ENCODE measurements around the gene NDRG3. TPM values are rescaled to one million over a fixed set of nuclear protein-coding genes. Genes with fewer than 3 reads are reported as not detected.

Gene NDRG3
- polyA plus RNA-seq, 1 of the 3 experiments (the other 2 are of a cell fraction) = 20.5 TPM

GRCh38 chr20:36786663-36787062 lies 40.8 kb upstream of the NDRG3 start:
- peaks cover 15% of the 10 kb centered on the region; the same call in 1 of the 2 replicates for H4K20me1 ChIP-seq (ENCODE audit: insufficient read depth)
- H3K4me1 ChIP-seq (ENCODE audit: control insufficient read depth in 1 of 2, insufficient read depth in 2 of 2, low read depth in 1 of 2, low read length in 1 of 2) = no peaks in the 10 kb centered on the region
- no peaks in the 10 kb centered on the region for H3K9me3 ChIP-seq
- POLR2A ChIA-PET = interaction anchor here (0.6 kb wide), 1 partner anchor 13 kb away, joined by 3 read pairs; the partner anchor contains the start of gene DSN1
- peaks cover 1% of the 10 kb centered on the region for H3F3A ChIP-seq (replicated peaks; ENCODE audit: insufficient read depth)
- CTCF ChIA-PET = interaction anchor here (1.0 to 2.8 kb wide), 4 partner anchors 12 to 174 kb away, joined by 3 to 13 read pairs (median 7); partner anchors contain the start of gene DSN1
- no peak overlapping the region for H2AFZ ChIP-seq (ENCODE audit: low read depth)
- H3K9me2 ChIP-seq = no peaks in the 10 kb centered on the region
- H3K9ac ChIP-seq = no peak overlapping the region
- TF ChIP-seq RCOR1 (IDR thresholded peaks at IDR 0.05; ENCODE audit: low read length) (no peak), ELF1 (IDR thresholded peaks at IDR 0.05) (no peak), POLR2AphosphoS5 (IDR thresholded peaks at IDR 0.05; ENCODE audit: low read depth, low read length) (no peak), NRF1 (IDR thresholded peaks at IDR 0.05; ENCODE audit: low read depth, low read length) (no peak), ZBTB33 (IDR thresholded peaks at IDR 0.05; ENCODE audit: borderline replicate concordance, low read depth) (no peak), REST (IDR thresholded peaks at IDR 0.05; ENCODE audit: low read depth, low read length) (peak; percentile 88), GABPA (IDR thresholded peaks at IDR 0.05; ENCODE audit: low read depth) (no peak), FOXJ3 (CRISPR knock-in tag; IDR thresholded peaks at IDR 0.05) (no peak), CHD2 (IDR thresholded peaks at IDR 0.05; ENCODE audit: low read length, partially characterized antibody) (no peak)
- WGBS (ENCODE audit: low lambda C conversion rate) = 89% methylated on average over 5 of the region's 5 CpGs
- DNase-seq = no peak
- H3K36me3 ChIP-seq (replicated peaks in 1 of 2; ENCODE audit: control insufficient read depth in 1 of 2, insufficient read depth in 2 of 2, low read length in 1 of 2) = peaks cover 19 to 35% of the 10 kb centered on the region in 2 experiments
- no peak overlapping the region for H3K27ac ChIP-seq (ENCODE audit: low read depth in 2 of 2, low read length in 1 of 2)
- H3K27me3 ChIP-seq (ENCODE audit: insufficient read depth) = no peaks in the 10 kb centered on the region
- H3K79me2 ChIP-seq (ENCODE audit: insufficient read depth) = peaks cover 41% of the 10 kb centered on the region
- H3K4me3 ChIP-seq (ENCODE audit: low read depth in 2 of 2, low read length in 1 of 2) = no peak overlapping the region
- H3K4me2 ChIP-seq = no peak overlapping the region

GRCh38 chr20:36786246-36786645 lies 40.4 kb upstream of the NDRG3 start:
- H3K4me3 ChIP-seq (ENCODE audit: low read depth in 2 of 2, low read length in 1 of 2) = no peak overlapping the region
- peaks cover 11% of the 10 kb centered on the region; the same call in 1 of the 2 replicates for H4K20me1 ChIP-seq (ENCODE audit: insufficient read depth)
- no peaks in the 10 kb centered on the region for H3K9me2 ChIP-seq
- no peaks in the 10 kb centered on the region for H3K4me1 ChIP-seq (ENCODE audit: control insufficient read depth in 1 of 2, insufficient read depth in 2 of 2, low read depth in 1 of 2, low read length in 1 of 2)
- H3F3A ChIP-seq (replicated peaks; ENCODE audit: insufficient read depth) = peaks cover 2% of the 10 kb centered on the region
- H3K27ac ChIP-seq (ENCODE audit: low read depth in 2 of 2, low read length in 1 of 2) = no peak overlapping the region
- no peak overlapping the region for H3K9ac ChIP-seq
- no peak overlapping the region for H3K4me2 ChIP-seq
- TF ChIP-seq FOXM1 (IDR thresholded peaks at IDR 0.05; ENCODE audit: low read depth) (no peak), TAF1 (IDR thresholded peaks at IDR 0.05; ENCODE audit: borderline replicate concordance, low read depth, low read length) (no peak), FOXJ3 (CRISPR knock-in tag; IDR thresholded peaks at IDR 0.05) (no peak), POLR2AphosphoS5 (IDR thresholded peaks at IDR 0.05; ENCODE audit: low read depth, low read length) (no peak), ELF1 (IDR thresholded peaks at IDR 0.05) (no peak), JUND (IDR thresholded peaks at IDR 0.05) (no peak), ZBTB33 (IDR thresholded peaks at IDR 0.05; ENCODE audit: borderline replicate concordance, low read depth) (no peak), SIN3A (IDR thresholded peaks at IDR 0.05; ENCODE audit: borderline replicate concordance, low read depth, low read length) (no peak), TCF12 (IDR thresholded peaks at IDR 0.05) (no peak), NFIC (IDR thresholded peaks at IDR 0.05; ENCODE audit: borderline replicate concordance) (no peak)
- TF ChIP-seq, protein P1, sequence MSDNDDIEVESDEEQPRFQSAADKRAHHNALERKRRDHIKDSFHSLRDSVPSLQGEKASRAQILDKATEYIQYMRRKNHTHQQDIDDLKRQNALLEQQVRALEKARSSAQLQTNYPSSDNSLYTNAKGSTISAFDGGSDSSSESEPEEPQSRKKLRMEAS (IDR thresholded peaks at IDR 0.05; ENCODE audit: low read depth) = no peak
- no peaks in the 10 kb centered on the region for H3K27me3 ChIP-seq (ENCODE audit: insufficient read depth)
- H3K79me2 ChIP-seq (ENCODE audit: insufficient read depth) = peaks cover 37% of the 10 kb centered on the region
- WGBS (ENCODE audit: low lambda C conversion rate) = 98% methylated on average over 8 of the region's 13 CpGs
- DNase-seq = no peak
- POLR2A ChIA-PET = interaction anchor here (0.6 kb wide), 1 partner anchor 12 kb away, joined by 3 read pairs; the partner anchor contains the start of gene DSN1
- CTCF ChIA-PET = interaction anchor here (1.0 to 2.8 kb wide), 3 partner anchors 12 to 174 kb away, joined by 4 to 13 read pairs (median 10); partner anchors contain the start of gene DSN1
- no peak overlapping the region for H2AFZ ChIP-seq (ENCODE audit: low read depth)
- no peaks in the 10 kb centered on the region for H3K9me3 ChIP-seq
- peaks cover 14 to 31% of the 10 kb centered on the region in 2 experiments for H3K36me3 ChIP-seq (replicated peaks in 1 of 2; ENCODE audit: control insufficient read depth in 1 of 2, insufficient read depth in 2 of 2, low read length in 1 of 2)
